ENCODE measurements around the gene PDSS2.

The PDSS2 gene

GRCh38 chr6:107116328-107116892 lies 343.0 kb downstream of the PDSS2 start:
- H3K79me2 ChIP-seq (ENCODE audit: insufficient read depth, low read depth): no peaks in the 10 kb centered on the region
- 0 out of 2 replicates have a peak, but pooled peaks have one; percentile 18 for TF ChIP-seq CTCF (conservative IDR thresholded peaks at IDR 0.05; ENCODE audit: low read depth, low read length)
- H3K36me3 ChIP-seq (ENCODE audit: insufficient read depth): no peaks in the 10 kb centered on the region
- no peaks in the 10 kb centered on the region for H3K27me3 ChIP-seq (ENCODE audit: insufficient read depth, low read depth)
- H3K4me3 ChIP-seq (IDR thresholded peaks at IDR 0.05; ENCODE audit: insufficient read depth, low read depth, low read length): no peak overlapping the region
- H3K4me1 ChIP-seq (ENCODE audit: low read depth, poor library complexity, severe bottlenecking): peaks cover 30% of the 10 kb centered on the region
- H3K4me2 ChIP-seq: peak overlapping the region; percentile 97
- H3K9ac ChIP-seq: peak overlapping the region; percentile 87
- peak overlapping the region; percentile 82 for H2AFZ ChIP-seq (ENCODE audit: low read depth)
- peak overlapping the region; percentile 89 for H3K27ac ChIP-seq
- H4K20me1 ChIP-seq (ENCODE audit: insufficient read depth): no peaks in the 10 kb centered on the region

GRCh38 chr6:107115695-107116327 lies 343.6 kb downstream of the PDSS2 start:
- no peaks in the 10 kb centered on the region for H3K27me3 ChIP-seq (ENCODE audit: insufficient read depth, low read depth)
- no peaks in the 10 kb centered on the region for H3K36me3 ChIP-seq (ENCODE audit: insufficient read depth)
- peak overlapping the region; percentile 87 for H3K9ac ChIP-seq
- peak overlapping the region; percentile 89 for H3K27ac ChIP-seq
- no peak overlapping the region for H3K4me3 ChIP-seq (IDR thresholded peaks at IDR 0.05; ENCODE audit: insufficient read depth, low read depth, low read length)
- peak overlapping the region; percentile 97 for H3K4me2 ChIP-seq
- peak overlapping the region; percentile 82 for H2AFZ ChIP-seq (ENCODE audit: low read depth)
- peaks cover 33% of the 10 kb centered on the region for H3K4me1 ChIP-seq (ENCODE audit: low read depth, poor library complexity, severe bottlenecking)
- no peaks in the 10 kb centered on the region for H4K20me1 ChIP-seq (ENCODE audit: insufficient read depth)
- no peaks in the 10 kb centered on the region for H3K79me2 ChIP-seq (ENCODE audit: insufficient read depth, low read depth)
- TF ChIP-seq CTCF (conservative IDR thresholded peaks at IDR 0.05; ENCODE audit: low read depth, low read length): no peak

- Histone ChIP-seq H3K4me2 (peak within 1 kb of the TSS; percentile 97), H3K36me3 (ENCODE audit: insufficient read depth) (no peaks in the 10 kb centered on the region), H3K4me1 (ENCODE audit: low read depth, poor library complexity, severe bottlenecking) (peaks cover 40% of the 10 kb centered on the region), H3K79me2 (ENCODE audit: insufficient read depth, low read depth) (no peaks in the 10 kb centered on the region), H2AFZ (ENCODE audit: low read depth) (peak within 1 kb of the TSS; percentile 82), H4K20me1 (ENCODE audit: insufficient read depth) (no peaks in the 10 kb centered on the region), H3K27me3 (ENCODE audit: insufficient read depth, low read depth) (no peaks in the 10 kb centered on the region), H3K27ac (peak within 1 kb of the TSS; percentile 89), H3K9ac (peak within 1 kb of the TSS; percentile 87), H3K4me3 (IDR thresholded peaks at IDR 0.05; ENCODE audit: insufficient read depth, low read depth, low read length) (no peak within 1 kb of the TSS)
- no peak for TF ChIP-seq CTCF (conservative IDR thresholded peaks at IDR 0.05; ENCODE audit: low read depth, low read length)
Measured at GRCh38 chr6:107114926-107115694, 344.3 kb downstream of the PDSS2 start, which contains the start of gene BEND3. TSS of gene BEND3 (minus strand) at chr6:107115515. CDS start at chr6:107099285, 16,230 bp downstream.

GRCh38 chr6:107114213-107114925 lies 345.0 kb downstream of the PDSS2 start:
- Histone ChIP-seq H3K27ac (peak overlapping the region; percentile 58), H3K27me3 (ENCODE audit: insufficient read depth, low read depth) (no peaks in the 10 kb centered on the region), H4K20me1 (ENCODE audit: insufficient read depth) (no peaks in the 10 kb centered on the region), H3K9ac (peak overlapping the region; percentile 55; the same call in 1 of the 2 replicates), H3K4me3 (IDR thresholded peaks at IDR 0.05; ENCODE audit: insufficient read depth, low read depth, low read length) (no peak overlapping the region), H3K4me2 (peak overlapping the region; percentile 92), H3K4me1 (ENCODE audit: low read depth, poor library complexity, severe bottlenecking) (peaks cover 44% of the 10 kb centered on the region), H3K79me2 (ENCODE audit: insufficient read depth, low read depth) (no peaks in the 10 kb centered on the region), H3K36me3 (ENCODE audit: insufficient read depth) (no peaks in the 10 kb centered on the region), H2AFZ (ENCODE audit: low read depth) (peak overlapping the region; percentile 54; the same call in 1 of the 2 replicates)
- TF ChIP-seq CTCF (conservative IDR thresholded peaks at IDR 0.05; ENCODE audit: low read depth, low read length): no peak; the same call in none of the 2 replicates
